ENCODE data around the gene PPDPF. TPM values are rescaled to one million over a fixed set of nuclear protein-coding genes. Genes with fewer than 3 reads are reported as not detected.

The PPDPF gene
- total and polyA plus RNA-seq, 11 donors, result 182 to 442 (median 269) TPM

GRCh38 chr20:63488315-63489251, 32.0 kb upstream of the PPDPF start:
- no peak overlapping the region for H3K4me3 ChIP-seq
- peaks cover 0 to 40% (median 4%) of the 10 kb centered on the region in 12 donors for H3K4me1 ChIP-seq
- peaks cover 9 to 45% (median 17%) of the 10 kb centered on the region in 9 donors for H3K27me3 ChIP-seq
- intact Hi-C loops (cut with DNase I), result no loop called here
- DNase-seq (peak in 3 of 5 donors; percentile 23 to 49 (median 24)), ATAC-seq (no peak)
- peaks cover 0 to 47% (median 13%) of the 10 kb centered on the region in 9 donors for H3K36me3 ChIP-seq
- TF ChIP-seq POLR2A (IDR thresholded peaks at IDR 0.05) (no peak), CTCF (IDR thresholded peaks at IDR 0.05) (no peak)
- 33 to 55% (median 43%) methylated on average over 24 to 83 of the region's 83 CpGs for WGBS, 4 donors
- H3K9me3 ChIP-seq, result no peaks in the 10 kb centered on the region
- H3K27ac ChIP-seq, result no peak overlapping the region

DNA sequence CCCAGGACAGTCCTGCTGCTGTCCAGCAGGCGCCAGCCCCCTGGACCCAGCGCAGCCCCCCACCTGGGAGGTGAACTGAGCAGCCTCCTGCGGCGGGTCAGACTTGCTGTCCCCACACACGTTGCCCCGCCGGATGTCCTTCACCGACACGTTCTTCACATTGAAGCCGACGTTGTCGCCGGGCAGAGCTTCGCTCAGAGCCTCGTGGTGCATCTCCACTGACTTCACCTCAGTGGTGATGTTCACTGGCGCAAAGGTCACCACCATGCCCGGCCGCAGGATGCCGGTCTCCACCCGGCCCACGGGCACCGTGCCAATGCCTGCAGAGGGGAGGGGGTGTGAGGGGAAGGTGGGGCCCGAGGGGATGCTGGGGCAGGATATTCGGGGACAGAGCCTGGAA, 30.1 kb upstream of the PPDPF start:
- H3K27me3 ChIP-seq, result peaks cover 9 to 49% (median 17%) of the 10 kb centered on the region in 9 donors
- intact Hi-C loops (cut with DNase I), result no loop called here
- WGBS, 4 donors, result 52 to 62% (median 61%) methylated on average over 24 of the region's 24 CpGs
- DNase-seq, result peak in 3 of 5 donors; percentile 34 to 51 (median 36)
- no peak overlapping the region for H3K4me3 ChIP-seq
- no peak overlapping the region for H3K27ac ChIP-seq
- peak in 2 of 4 donors; percentile 3 to 4 for ATAC-seq
- no peaks in the 10 kb centered on the region for H3K9me3 ChIP-seq
- TF ChIP-seq CTCF (IDR thresholded peaks at IDR 0.05), result no peak
- no peak for TF ChIP-seq POLR2A (IDR thresholded peaks at IDR 0.05)
- H3K36me3 ChIP-seq, result peaks cover 0 to 65% (median 13%) of the 10 kb centered on the region in 9 donors
- H3K4me1 ChIP-seq, result peaks cover 0 to 29% (median 8%) of the 10 kb centered on the region in 12 donors

DNA sequence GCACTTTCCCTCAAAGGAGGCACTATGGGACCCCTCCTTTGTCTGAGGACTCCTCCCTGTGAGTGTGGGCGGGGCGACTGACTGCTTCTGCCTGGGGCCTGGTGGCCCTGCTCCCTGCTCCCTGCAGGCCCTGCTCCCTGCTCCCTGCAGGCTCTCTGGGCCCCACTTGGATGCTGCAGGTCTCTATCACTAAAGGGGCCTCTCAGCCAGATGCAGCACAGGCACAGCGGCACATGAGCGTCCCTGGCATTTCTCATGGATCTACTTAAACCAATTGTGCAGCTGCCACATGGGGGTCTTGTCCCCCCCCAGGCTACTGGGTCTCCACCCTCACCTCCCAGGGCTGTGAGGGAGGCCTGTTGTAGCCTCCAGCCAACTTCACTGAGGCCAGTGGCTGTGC, 29.5 kb upstream of the PPDPF start:
- TF ChIP-seq CTCF (IDR thresholded peaks at IDR 0.05), result no peak
- TF ChIP-seq POLR2A (IDR thresholded peaks at IDR 0.05), result no peak
- intact Hi-C loops (cut with DNase I), result no loop called here
- 71 to 78% (median 73%) methylated on average over 3 to 4 of the region's 4 CpGs for WGBS, 4 donors
- no peak for ATAC-seq
- Histone ChIP-seq H3K36me3 (peaks cover 0 to 70% (median 13%) of the 10 kb centered on the region in 9 donors), H3K4me1 (peaks cover 0 to 36% (median 15%) of the 10 kb centered on the region in 12 donors), H3K27ac (no peak overlapping the region), H3K27me3 (peaks cover 9 to 50% (median 17%) of the 10 kb centered on the region in 9 donors), H3K9me3 (no peaks in the 10 kb centered on the region), H3K4me3 (no peak overlapping the region)
- DNase-seq, result peak in 1 of 5 donors; percentile 49

- 51 to 89% (median 65%) methylated on average over 4 of the region's 4 CpGs for WGBS, 4 donors
- Histone ChIP-seq H3K4me3 (no peak overlapping the region), H3K36me3 (peaks cover 0 to 70% (median 13%) of the 10 kb centered on the region in 9 donors), H3K4me1 (peaks cover 2 to 42% (median 21%) of the 10 kb centered on the region in 12 donors), H3K27ac (no peak overlapping the region), H3K27me3 (peaks cover 9 to 50% (median 17%) of the 10 kb centered on the region in 9 donors), H3K9me3 (no peaks in the 10 kb centered on the region)
- TF ChIP-seq POLR2A (IDR thresholded peaks at IDR 0.05), result no peak
- TF ChIP-seq CTCF (IDR thresholded peaks at IDR 0.05), result no peak
- DNase-seq (no peak), ATAC-seq (no peak)
- intact Hi-C loops (cut with DNase I), result no loop called here
Measured at GRCh38 chr20:63491635-63492230, 28.8 kb upstream of the PPDPF start.
